ENCODE data around the gene OR3A2.
"Not testable (repeated sequence)": the region's sequence is repeated elsewhere in the genome, so short reads cannot be mapped to it uniquely, and the experiment has no call there.

Gene OR3A2

GRCh38 chr17:3389791-3390190 is 3.7 kb upstream of the OR3A2 start:
- no peaks in the 10 kb centered on the region for H3K9me3 ChIP-seq (ENCODE audit: low read length)
- no peak overlapping the region for H3K9ac ChIP-seq (ENCODE audit: low read length)
- no peaks in the 10 kb centered on the region for H3K36me3 ChIP-seq (ENCODE audit: insufficient read depth, low read length)
- H3K27ac ChIP-seq (ENCODE audit: low read depth, low read length): no peak overlapping the region
- peaks cover 0 to 4% of the 10 kb centered on the region in 2 donors for H3K27me3 ChIP-seq (ENCODE audit: control insufficient read depth in 1 of 2, insufficient read depth in 2 of 2, low read length in 2 of 2)
- H3K4me3 ChIP-seq (ENCODE audit: low read depth in 1 of 2, low read length in 2 of 2): no peak overlapping the region
- no peaks in the 10 kb centered on the region for H3K4me1 ChIP-seq (ENCODE audit: insufficient read depth, low read length)

- H3K9me3 ChIP-seq (ENCODE audit: low read length): no peaks in the 10 kb centered on the region
- H3K27ac ChIP-seq (ENCODE audit: low read depth, low read length): no peak overlapping the region
- H3K36me3 ChIP-seq (ENCODE audit: insufficient read depth, low read length): no peaks in the 10 kb centered on the region
- H3K9ac ChIP-seq (ENCODE audit: low read length): no peak overlapping the region
- H3K4me1 ChIP-seq (ENCODE audit: insufficient read depth, low read length): no peaks in the 10 kb centered on the region
- peaks cover 0 to 4% of the 10 kb centered on the region in 2 donors for H3K27me3 ChIP-seq (ENCODE audit: control insufficient read depth in 1 of 2, insufficient read depth in 2 of 2, low read length in 2 of 2)
- no peak overlapping the region for H3K4me3 ChIP-seq (ENCODE audit: low read depth in 1 of 2, low read length in 2 of 2)
These were observed 4.2 kb downstream of the OR3A2 start for GRCh38 chr17:3381957-3382356.

- Histone ChIP-seq H3K27me3 (ENCODE audit: control insufficient read depth in 1 of 2, insufficient read depth in 2 of 2, low read length in 2 of 2) (no peaks in the 10 kb centered on the region), H3K4me1 (ENCODE audit: insufficient read depth, low read length) (no peaks in the 10 kb centered on the region), H3K4me3 (ENCODE audit: low read depth in 1 of 2, low read length in 2 of 2) (no peak overlapping the region), H3K27ac (ENCODE audit: low read depth, low read length) (no peak overlapping the region), H3K9ac (ENCODE audit: low read length) (no peak overlapping the region), H3K9me3 (ENCODE audit: low read length) (no peaks in the 10 kb centered on the region), H3K36me3 (ENCODE audit: insufficient read depth, low read length) (no peaks in the 10 kb centered on the region)
These were observed 7.8 kb downstream of the OR3A2 start for GRCh38 chr17:3378321-3378720.

GRCh38 chr17:3371167-3371566 is 14.9 kb downstream of the OR3A2 start:
- not testable (repeated sequence) for H3K27me3 ChIP-seq (ENCODE audit: control insufficient read depth in 1 of 2, insufficient read depth in 2 of 2, low read length in 2 of 2); H3K27ac ChIP-seq (ENCODE audit: low read depth, low read length); H3K9ac ChIP-seq (ENCODE audit: low read length); H3K36me3 ChIP-seq (ENCODE audit: insufficient read depth, low read length); H3K4me3 ChIP-seq (ENCODE audit: low read depth in 1 of 2, low read length in 2 of 2); H3K9me3 ChIP-seq (ENCODE audit: low read length); H3K4me1 ChIP-seq (ENCODE audit: insufficient read depth, low read length)

- not testable (repeated sequence) for H3K27me3 ChIP-seq (ENCODE audit: control insufficient read depth in 1 of 2, insufficient read depth in 2 of 2, low read length in 2 of 2); H3K27ac ChIP-seq (ENCODE audit: low read depth, low read length); H3K9me3 ChIP-seq (ENCODE audit: low read length); H3K36me3 ChIP-seq (ENCODE audit: insufficient read depth, low read length); H3K9ac ChIP-seq (ENCODE audit: low read length); H3K4me3 ChIP-seq (ENCODE audit: low read depth in 1 of 2, low read length in 2 of 2); H3K4me1 ChIP-seq (ENCODE audit: insufficient read depth, low read length)
These were observed 43.3 kb downstream of the OR3A2 start for GRCh38 chr17:3342782-3343181.

GRCh38 chr17:3335876-3336275 is 50.2 kb downstream of the OR3A2 start:
- Histone ChIP-seq H3K4me3 (ENCODE audit: low read depth in 1 of 2, low read length in 2 of 2) (no peak overlapping the region), H3K4me1 (ENCODE audit: insufficient read depth, low read length) (no peaks in the 10 kb centered on the region), H3K9me3 (ENCODE audit: low read length) (no peaks in the 10 kb centered on the region), H3K9ac (ENCODE audit: low read length) (no peak overlapping the region), H3K27ac (ENCODE audit: low read depth, low read length) (no peak overlapping the region), H3K36me3 (ENCODE audit: insufficient read depth, low read length) (no peaks in the 10 kb centered on the region), H3K27me3 (ENCODE audit: control insufficient read depth in 1 of 2, insufficient read depth in 2 of 2, low read length in 2 of 2) (no peaks in the 10 kb centered on the region)

- no peaks in the 10 kb centered on the region for H3K27me3 ChIP-seq (ENCODE audit: control insufficient read depth in 1 of 2, insufficient read depth in 2 of 2, low read length in 2 of 2)
- H3K36me3 ChIP-seq (ENCODE audit: insufficient read depth, low read length): no peaks in the 10 kb centered on the region
- H3K4me1 ChIP-seq (ENCODE audit: insufficient read depth, low read length): no peaks in the 10 kb centered on the region
- no peak overlapping the region for H3K4me3 ChIP-seq (ENCODE audit: low read depth in 1 of 2, low read length in 2 of 2)
- no peak overlapping the region for H3K9ac ChIP-seq (ENCODE audit: low read length)
- H3K27ac ChIP-seq (ENCODE audit: low read depth, low read length): no peak overlapping the region
- H3K9me3 ChIP-seq (ENCODE audit: low read length): no peaks in the 10 kb centered on the region
These were observed 67.8 kb downstream of the OR3A2 start for GRCh38 chr17:3318336-3318735.

GRCh38 chr17:3316836-3317235 is 69.3 kb downstream of the OR3A2 start:
- Histone ChIP-seq H3K4me1 (ENCODE audit: insufficient read depth, low read length) (no peaks in the 10 kb centered on the region), H3K36me3 (ENCODE audit: insufficient read depth, low read length) (no peaks in the 10 kb centered on the region), H3K27ac (ENCODE audit: low read depth, low read length) (no peak overlapping the region), H3K4me3 (ENCODE audit: low read depth in 1 of 2, low read length in 2 of 2) (no peak overlapping the region), H3K27me3 (ENCODE audit: control insufficient read depth in 1 of 2, insufficient read depth in 2 of 2, low read length in 2 of 2) (no peaks in the 10 kb centered on the region), H3K9me3 (ENCODE audit: low read length) (no peaks in the 10 kb centered on the region), H3K9ac (ENCODE audit: low read length) (no peak overlapping the region)

- H3K4me3 ChIP-seq (ENCODE audit: low read depth in 1 of 2, low read length in 2 of 2): no peak overlapping the region
- no peaks in the 10 kb centered on the region for H3K4me1 ChIP-seq (ENCODE audit: insufficient read depth, low read length)
- no peak overlapping the region for H3K27ac ChIP-seq (ENCODE audit: low read depth, low read length)
- no peak overlapping the region for H3K9ac ChIP-seq (ENCODE audit: low read length)
- no peaks in the 10 kb centered on the region for H3K9me3 ChIP-seq (ENCODE audit: low read length)
- H3K27me3 ChIP-seq (ENCODE audit: control insufficient read depth in 1 of 2, insufficient read depth in 2 of 2, low read length in 2 of 2): no peaks in the 10 kb centered on the region
- H3K36me3 ChIP-seq (ENCODE audit: insufficient read depth, low read length): no peaks in the 10 kb centered on the region
These were observed 77.5 kb downstream of the OR3A2 start for GRCh38 chr17:3308603-3309002.

GRCh38 chr17:3298260-3298659 is 87.8 kb downstream of the OR3A2 start, which contains the start of gene OR3A1:
Gene OR3A1, minus strand, starts transcription at chr17:3298360. Its CDS starts 5,778 bp downstream, at chr17:3292582.
- Histone ChIP-seq H3K27ac (ENCODE audit: low read depth, low read length) (no peak within 1 kb of the TSS), H3K36me3 (ENCODE audit: insufficient read depth, low read length) (no peaks in the 10 kb centered on the region), H3K4me3 (ENCODE audit: low read depth in 1 of 2, low read length in 2 of 2) (no peak within 1 kb of the TSS), H3K4me1 (ENCODE audit: insufficient read depth, low read length) (no peaks in the 10 kb centered on the region), H3K9ac (ENCODE audit: low read length) (no peak within 1 kb of the TSS), H3K9me3 (ENCODE audit: low read length) (no peaks in the 10 kb centered on the region), H3K27me3 (ENCODE audit: control insufficient read depth in 1 of 2, insufficient read depth in 2 of 2, low read length in 2 of 2) (no peaks in the 10 kb centered on the region)

GRCh38 chr17:3295632-3296031 is 90.5 kb downstream of the OR3A2 start:
- Histone ChIP-seq H3K27me3 (ENCODE audit: control insufficient read depth in 1 of 2, insufficient read depth in 2 of 2, low read length in 2 of 2) (no peaks in the 10 kb centered on the region), H3K4me1 (ENCODE audit: insufficient read depth, low read length) (no peaks in the 10 kb centered on the region), H3K4me3 (ENCODE audit: low read depth in 1 of 2, low read length in 2 of 2) (no peak overlapping the region), H3K27ac (ENCODE audit: low read depth, low read length) (no peak overlapping the region), H3K9me3 (ENCODE audit: low read length) (no peaks in the 10 kb centered on the region), H3K36me3 (ENCODE audit: insufficient read depth, low read length) (no peaks in the 10 kb centered on the region), H3K9ac (ENCODE audit: low read length) (no peak overlapping the region)

- not testable (repeated sequence) for H3K4me3 ChIP-seq (ENCODE audit: low read depth in 1 of 2, low read length in 2 of 2); H3K4me1 ChIP-seq (ENCODE audit: insufficient read depth, low read length); H3K27me3 ChIP-seq (ENCODE audit: control insufficient read depth in 1 of 2, insufficient read depth in 2 of 2, low read length in 2 of 2); H3K27ac ChIP-seq (ENCODE audit: low read depth, low read length); H3K36me3 ChIP-seq (ENCODE audit: insufficient read depth, low read length); H3K9me3 ChIP-seq (ENCODE audit: low read length); H3K9ac ChIP-seq (ENCODE audit: low read length)
These were observed 92.6 kb downstream of the OR3A2 start for GRCh38 chr17:3293548-3293947.
